Measurements from ENCODE around the gene ATCAY. TPM values are rescaled to one million over a fixed set of nuclear protein-coding genes. Genes with fewer than 3 reads are reported as not detected.

ATCAY gene
- polyA plus RNA-seq, 2 of the 4 experiments (the other 2 are of a cell fraction) = 0.06 TPM; not detected in 1

- TF ChIP-seq ELK1 (IDR thresholded peaks at IDR 0.05; ENCODE audit: low read depth, low read length) (no peak), HDAC2 (IDR thresholded peaks at IDR 0.05) (no peak), CBX8 (IDR thresholded peaks at IDR 0.05) (no peak), E2F6 (IDR thresholded peaks at IDR 0.05; ENCODE audit: borderline replicate concordance, low read depth) (no peak), FOSB (CRISPR knock-in tag; IDR thresholded peaks at IDR 0.05) (no peak), USF2 (IDR thresholded peaks at IDR 0.05) (no peak)
Observed at GRCh38 chr19:3837922-3838321, 42.6 kb upstream of the ATCAY start (continued).

DNA sequence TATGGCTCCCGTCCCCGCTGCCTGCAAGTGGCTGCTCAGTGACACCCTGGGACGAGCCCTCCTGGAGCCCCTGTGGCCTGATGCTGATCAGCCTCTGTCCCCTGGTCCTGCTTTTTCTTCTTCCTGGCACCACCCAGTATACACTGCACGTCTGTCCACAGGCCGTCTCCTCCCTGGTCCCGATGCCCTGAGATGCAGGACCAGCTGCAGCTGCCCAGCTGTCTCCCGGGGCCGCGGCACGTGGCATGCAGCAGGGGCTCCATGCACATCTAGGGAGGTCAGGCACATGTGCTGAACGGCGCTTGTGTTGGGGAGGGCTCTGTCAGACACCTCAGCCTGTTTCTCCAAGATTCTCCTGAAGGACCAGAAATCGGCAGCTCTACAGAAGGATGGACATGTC is 41.8 kb upstream of the ATCAY start:
- peak in 1 of 2 experiments; percentile 47; a peak in 1 of 6 replicates for ATAC-seq
- ChIA-PET CTCF (no interaction called here), POLR2A (no interaction called here)
- Histone ChIP-seq H3K4me2 (no peak overlapping the region), H3K4me3 (no peak overlapping the region), H3K9me3 (no peaks in the 10 kb centered on the region), H3K27ac (no peak overlapping the region), H3K4me1 (no peaks in the 10 kb centered on the region)
- TF ChIP-seq BHLHE40 (IDR thresholded peaks at IDR 0.05; ENCODE audit: low read depth, low read length) = no peak
- no peak for FAIRE-seq
- DNase-seq (ENCODE audit: low read depth in 1 of 2, low spot score in 1 of 2) = no peak
- 35% methylated on average over 12 of the region's 13 CpGs for WGBS (ENCODE audit: missing lambda C conversion rate)

GRCh38 chr19:3839941-3840340 is 40.5 kb upstream of the ATCAY start:
- Histone ChIP-seq H3K4me1 (no peaks in the 10 kb centered on the region), H3K27ac (no peak overlapping the region), H3K4me3 (no peak overlapping the region), H3K9me3 (no peaks in the 10 kb centered on the region), H3K4me2 (no peak overlapping the region)
- CTCF ChIA-PET = no interaction called here
- ATAC-seq (no peak), DNase-seq (ENCODE audit: low read depth in 1 of 2, low spot score in 1 of 2) (no peak), FAIRE-seq (no peak)
- POLR2A ChIA-PET = no interaction called here
- no peak for TF ChIP-seq CHD4 (IDR thresholded peaks at IDR 0.05; ENCODE audit: borderline replicate concordance)
- TF ChIP-seq MAZ (IDR thresholded peaks at IDR 0.05; ENCODE audit: borderline replicate concordance, low read depth, low read length) = no peak
- no peak for TF ChIP-seq EHF (CRISPR knock-in tag; IDR thresholded peaks at IDR 0.05)
- no peak for TF ChIP-seq ELK1 (IDR thresholded peaks at IDR 0.05; ENCODE audit: low read depth, low read length)
- TF ChIP-seq TFCP2L1 (CRISPR knock-in tag; IDR thresholded peaks at IDR 0.05) = no peak
- TF ChIP-seq POLR2A (IDR thresholded peaks at IDR 0.05; ENCODE audit: low read length) = no peak
- no peak for TF ChIP-seq HEYL (CRISPR knock-in tag; IDR thresholded peaks at IDR 0.05)
- TF ChIP-seq HOXA7 (CRISPR knock-in tag; IDR thresholded peaks at IDR 0.05) = no peak
- TF ChIP-seq NPAS2 (CRISPR knock-in tag; IDR thresholded peaks at IDR 0.05; ENCODE audit: borderline replicate concordance) = no peak
- no peak for TF ChIP-seq RFX5 (IDR thresholded peaks at IDR 0.05)
- no peak for TF ChIP-seq PHF8 (IDR thresholded peaks at IDR 0.05; ENCODE audit: borderline replicate concordance, low read depth)
- no peak for TF ChIP-seq MYC (IDR thresholded peaks at IDR 0.05; ENCODE audit: borderline replicate concordance, low read length)
- TF ChIP-seq HMGXB4 (CRISPR knock-in tag; IDR thresholded peaks at IDR 0.05; ENCODE audit: borderline replicate concordance) = no peak
- no peak for TF ChIP-seq RARB (CRISPR knock-in tag; IDR thresholded peaks at IDR 0.05)
- TF ChIP-seq HES2 (IDR thresholded peaks at IDR 0.05) = no peak
- no peak for TF ChIP-seq CBX8 (IDR thresholded peaks at IDR 0.05)
- TF ChIP-seq NFE2L2 (conservative IDR thresholded peaks at IDR 0.05; ENCODE audit: low read length) = no peak
- TF ChIP-seq JUN (IDR thresholded peaks at IDR 0.05) = no peak
- TF ChIP-seq KDM5A (IDR thresholded peaks at IDR 0.05) = no peak
- WGBS (ENCODE audit: missing lambda C conversion rate) = 66% methylated on average over 13 of the region's 13 CpGs

Measured in A549 (cell line).